ENCODE results near the gene HYI. TPM values are rescaled to one million over a fixed set of nuclear protein-coding genes. Genes with fewer than 3 reads are reported as not detected.

The HYI gene
- total and polyA plus RNA-seq, 2 of the 8 experiments (the other 6 are each of a cell fraction or from before 2014, with no cell fraction given), result 14.4 to 17.7 TPM

- DNase-seq (ENCODE audit: low read depth in 1 of 2, low spot score in 2 of 2) (no peak), FAIRE-seq (no peak)
- Histone ChIP-seq H3K56ac (replicated peaks; ENCODE audit: insufficient read length, low read depth, low read length) (no peak overlapping the region), H2AK5ac (ENCODE audit: low read depth, low read length) (no peak overlapping the region), H3K9ac (replicated peaks in 1 of 4; ENCODE audit: extremely low read depth in 1 of 4, low read depth in 3 of 4, low read length in 3 of 4) (no peak overlapping the region), H4K91ac (replicated peaks; ENCODE audit: insufficient read length, low read length) (no peak overlapping the region), H3K4me1 (replicated peaks in 1 of 4; ENCODE audit: control insufficient read depth in 3 of 4, insufficient read depth in 4 of 4, low read length in 3 of 4) (peaks cover 0 to 8% (median 5%) of the 10 kb centered on the region in 4 experiments; a peak in 6 of 7 replicates), H3K4ac (replicated peaks; ENCODE audit: insufficient read length, low read depth, low read length) (no peak overlapping the region), H3K4me2 (ENCODE audit: insufficient read depth in 1 of 2, low read depth in 2 of 2, low read length in 2 of 2) (no peak overlapping the region), H2BK15ac (ENCODE audit: low read length) (no peak overlapping the region), H3K18ac (ENCODE audit: extremely low read depth, low read length) (no peak overlapping the region), H3K23me2 (ENCODE audit: low read depth, low read length) (peaks cover 2% of the 10 kb centered on the region; the same call in 1 of the 2 replicates), H3K36me3 (ENCODE audit: control insufficient read depth in 2 of 4, insufficient read depth in 4 of 4, low read length in 3 of 4) (peaks cover 5 to 26% (median 18%) of the 10 kb centered on the region in 4 experiments; a peak in 6 of 8 replicates), H3K23ac (ENCODE audit: insufficient read length) (no peak overlapping the region), H2BK12ac (ENCODE audit: low read depth, low read length) (no peak overlapping the region), H3K14ac (ENCODE audit: insufficient read length) (no peak overlapping the region), H3K27ac (ENCODE audit: low read depth, low read length) (no peak overlapping the region), H4K20me1 (replicated peaks in 1 of 2; ENCODE audit: control insufficient read depth in 1 of 2, insufficient read depth in 2 of 2, low read length in 2 of 2) (peaks cover 0 to 2% of the 10 kb centered on the region in 2 experiments), H2AFZ (ENCODE audit: low read length) (no peak overlapping the region), H4K8ac (ENCODE audit: extremely low read depth, insufficient read depth, low read length) (no peak overlapping the region), H3K9me3 (ENCODE audit: insufficient read depth in 2 of 2, low read depth in 1 of 2, low read length in 1 of 2) (no peaks in the 10 kb centered on the region), H3K79me1 (ENCODE audit: low read depth, low read length) (no peaks in the 10 kb centered on the region), H2BK5ac (ENCODE audit: low read depth, low read length) (no peak overlapping the region; the same call in 1 of the 2 replicates), H2BK20ac (ENCODE audit: low read length) (no peak overlapping the region), H3K27me3 (replicated peaks in 1 of 4; ENCODE audit: control insufficient read depth in 3 of 4, extremely low read depth in 1 of 4, insufficient read depth in 3 of 4, low read length in 3 of 4) (no peaks in the 10 kb centered on the region), H2BK120ac (replicated peaks; ENCODE audit: low read depth, low read length) (no peak overlapping the region), H4K5ac (ENCODE audit: insufficient read length, low read depth, low read length) (no peak overlapping the region), H3K79me2 (ENCODE audit: control insufficient read depth in 1 of 2, insufficient read depth in 2 of 2, low read length in 2 of 2) (no peaks in the 10 kb centered on the region), H3K4me3 (ENCODE audit: extremely low read depth in 1 of 4, insufficient read depth in 2 of 4, low read depth in 3 of 4, low read length in 4 of 4) (no peak overlapping the region)
- TF ChIP-seq CBX8 (IDR thresholded peaks at IDR 0.05; ENCODE audit: borderline replicate concordance, low read depth, low read length) (no peak), KDM5A (IDR thresholded peaks at IDR 0.05; ENCODE audit: low read length) (no peak), ZNF274 (IDR thresholded peaks at IDR 0.05; ENCODE audit: borderline replicate concordance, extremely low read depth, low read length) (no peak), CTBP2 (IDR thresholded peaks at IDR 0.05; ENCODE audit: borderline replicate concordance, insufficient read depth, insufficient read length, low read length) (no peak), TEAD4 (IDR thresholded peaks at IDR 0.05; ENCODE audit: low read depth, low read length) (no peak), SUZ12 (IDR thresholded peaks at IDR 0.05; ENCODE audit: low read length) (no peak), TAF1 (IDR thresholded peaks at IDR 0.05; ENCODE audit: low read depth, low read length) (no peak)
- ChIA-PET CTCF (ENCODE audit: partially characterized antibody) (interaction anchor here (0.9 to 2.1 kb wide), 5 partner anchors 116 to 298 kb away, joined by 3 to 8 read pairs (median 3); no protein-coding TSS in a partner anchor), POLR2A (ENCODE audit: partially characterized antibody) (no interaction called here)
- WGBS, 2 experiments (ENCODE audit: extremely low coverage in 1 of 2, insufficient coverage in 1 of 2, insufficient read length in 1 of 2, insufficient replicate concordance in 2 of 2, low coverage in 1 of 2, low lambda C conversion rate in 2 of 2, missing lambda C conversion rate in 1 of 2), result 87% methylated on average over 13 of the region's 13 CpGs; no CpG with 5 or more reads in 1 of the 2 experiments
Observed at GRCh38 chr1:43419627-43420425, 33.9 kb downstream of the HYI start.
